ENCODE data around the gene TMEM8B.

- peak in 3 of 11 experiments; percentile 9 to 25 (median 21) for TF ChIP-seq CTCF (IDR thresholded peaks at IDR 0.05 in 8 of 11, conservative IDR thresholded peaks at IDR 0.05 in 3 of 11)
- TF ChIP-seq POLR2A (IDR thresholded peaks at IDR 0.05), result no peak
- TF ChIP-seq POLR2AphosphoS5 (IDR thresholded peaks at IDR 0.05), result no peak
These were observed 15.5 kb upstream of the TMEM8B start for GRCh38 chr9:35813434-35814105.
